ENCODE results near the gene HMGCL. TPM values are rescaled to one million over a fixed set of nuclear protein-coding genes. Genes with fewer than 3 reads are reported as not detected.

HMGCL gene
- total and polyA plus RNA-seq, 2 donors from 2014 or later, result 51.5 to 205 TPM

DNA sequence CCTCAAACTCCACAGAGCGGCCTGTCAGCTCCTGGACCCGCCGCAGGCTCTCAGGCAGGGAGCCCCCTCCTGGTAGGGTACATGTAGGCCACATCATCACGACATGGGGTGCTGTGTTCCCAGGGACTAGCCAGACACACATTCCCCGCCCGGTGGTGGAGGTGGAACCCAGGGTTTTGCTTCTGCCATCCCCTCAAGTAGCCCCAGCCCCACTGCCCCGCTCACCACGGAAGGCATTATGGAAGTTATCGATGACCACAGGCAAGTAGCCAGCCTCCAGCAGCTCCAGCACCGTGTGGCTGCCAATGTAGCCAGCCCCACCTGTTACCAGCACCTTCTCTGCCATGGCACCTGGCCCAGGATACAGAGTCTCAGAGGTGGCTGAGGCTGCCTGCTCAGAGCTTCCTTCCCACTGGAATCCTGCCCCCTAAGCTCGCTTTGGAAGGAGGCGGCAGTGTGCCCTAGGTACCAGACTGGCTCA, 26.5 kb downstream of the HMGCL start:
- peaks cover 0 to 14% (median 3%) of the 10 kb centered on the region in 3 donors for H3K36me3 ChIP-seq (ENCODE audit: control insufficient read depth in 2 of 3, insufficient read depth in 3 of 3, low read length in 3 of 3)
- no peaks in the 10 kb centered on the region for H3K9me3 ChIP-seq (ENCODE audit: control insufficient read depth in 2 of 3, insufficient read depth in 1 of 3, low read length in 3 of 3)
- no peak for FAIRE-seq
- H3K27ac ChIP-seq (ENCODE audit: low read depth in 2 of 2, low read length in 2 of 2), result peak overlapping the region; percentile 95 to 96
- peak overlapping the region in 1 of 3 donors; percentile 38 for H3K9ac ChIP-seq (ENCODE audit: low read length in 3 of 3)
- intact Hi-C loops (cut with DNase I), result no loop called here
- H3K4me1 ChIP-seq (ENCODE audit: control insufficient read depth in 2 of 3, insufficient read depth in 2 of 3, low read depth in 1 of 3, low read length in 3 of 3), result peaks cover 0 to 27% (median 14%) of the 10 kb centered on the region in 3 donors
- H3K4me3 ChIP-seq (ENCODE audit: low read length in 3 of 3), result peak overlapping the region in 2 of 3 donors; percentile 76 to 87
- no peak for TF ChIP-seq CTCF (IDR thresholded peaks at IDR 0.05; ENCODE audit: borderline replicate concordance, extremely low read depth, insufficient read depth)
- no peaks in the 10 kb centered on the region for H3K27me3 ChIP-seq (ENCODE audit: control insufficient read depth, insufficient read depth, low read length)
- peak in 2 of 5 donors; percentile 57 to 76 for DNase-seq

- Histone ChIP-seq H3K4me3 (ENCODE audit: low read length in 3 of 3) (no peak overlapping the region), H3K4me1 (ENCODE audit: control insufficient read depth in 2 of 3, insufficient read depth in 2 of 3, low read depth in 1 of 3, low read length in 3 of 3) (peaks cover 0 to 33% (median 14%) of the 10 kb centered on the region in 3 donors), H3K27ac (ENCODE audit: low read depth in 2 of 2, low read length in 2 of 2) (peak overlapping the region in 1 of 2 donors; percentile 45), H3K36me3 (ENCODE audit: control insufficient read depth in 2 of 3, insufficient read depth in 3 of 3, low read length in 3 of 3) (peaks cover 0 to 14% (median 3%) of the 10 kb centered on the region in 3 donors), H3K27me3 (ENCODE audit: control insufficient read depth, insufficient read depth, low read length) (no peaks in the 10 kb centered on the region), H3K9ac (ENCODE audit: low read length in 3 of 3) (peak overlapping the region in 1 of 3 donors; percentile 56), H3K9me3 (ENCODE audit: control insufficient read depth in 2 of 3, insufficient read depth in 1 of 3, low read length in 3 of 3) (no peaks in the 10 kb centered on the region)
- peak in 1 of 5 donors; percentile 57 for DNase-seq
- no peak for FAIRE-seq
- no peak for TF ChIP-seq CTCF (IDR thresholded peaks at IDR 0.05; ENCODE audit: borderline replicate concordance, extremely low read depth, insufficient read depth)
- intact Hi-C loops (cut with DNase I), result no loop called here
Observed at GRCh38 chr1:23797478-23798448, 27.5 kb downstream of the HMGCL start.

DNA sequence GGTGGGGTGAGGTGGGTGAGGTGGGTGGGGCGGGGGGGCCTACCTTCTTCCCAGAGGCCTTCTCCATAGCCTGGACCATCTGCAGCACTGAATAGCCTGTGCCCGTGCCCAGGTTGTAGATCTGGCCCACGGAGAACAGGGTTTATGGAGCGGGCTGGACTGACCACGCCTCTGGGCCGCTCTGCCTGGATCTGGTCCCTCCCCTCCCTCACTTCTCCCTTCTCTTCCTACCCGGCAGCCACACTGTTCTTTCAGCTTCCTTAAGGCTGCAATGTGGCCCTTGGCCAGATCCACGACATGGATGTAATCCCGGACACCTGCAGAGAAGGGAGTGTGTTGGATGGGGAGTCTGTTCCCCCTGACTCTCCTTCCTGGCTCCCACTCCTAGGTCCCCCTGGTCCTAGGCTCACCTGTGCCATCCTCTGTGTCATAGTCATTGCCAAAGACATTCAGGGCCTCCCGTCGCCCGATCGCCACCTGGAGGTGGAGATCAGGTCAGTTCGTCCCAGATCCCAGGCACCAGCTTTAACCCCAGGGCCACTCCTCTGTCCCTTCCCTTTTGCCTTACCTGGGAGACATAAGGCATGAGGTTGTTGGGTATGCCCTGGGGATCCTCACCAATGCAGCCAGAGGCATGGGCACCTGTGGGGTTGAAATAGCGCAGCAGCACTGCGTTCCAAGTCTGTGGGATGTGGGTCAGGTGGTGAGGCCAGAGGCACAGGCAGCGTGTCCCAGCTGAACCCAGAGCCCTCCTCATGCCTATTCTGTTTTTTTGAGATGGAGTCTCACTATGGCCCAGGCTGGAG, 28.6 kb downstream of the HMGCL start:
- Histone ChIP-seq H3K36me3 (ENCODE audit: control insufficient read depth in 2 of 3, insufficient read depth in 3 of 3, low read length in 3 of 3) (peaks cover 0 to 9% (median 2%) of the 10 kb centered on the region in 3 donors), H3K9ac (ENCODE audit: low read length in 3 of 3) (peak overlapping the region in 1 of 3 donors; percentile 7), H3K9me3 (ENCODE audit: control insufficient read depth in 2 of 3, insufficient read depth in 1 of 3, low read length in 3 of 3) (no peaks in the 10 kb centered on the region), H3K4me1 (ENCODE audit: control insufficient read depth in 2 of 3, insufficient read depth in 2 of 3, low read depth in 1 of 3, low read length in 3 of 3) (peaks cover 0 to 43% (median 10%) of the 10 kb centered on the region in 3 donors), H3K4me3 (ENCODE audit: low read length in 3 of 3) (no peak overlapping the region), H3K27me3 (ENCODE audit: control insufficient read depth, insufficient read depth, low read length) (no peaks in the 10 kb centered on the region), H3K27ac (ENCODE audit: low read depth in 2 of 2, low read length in 2 of 2) (peak overlapping the region in 1 of 2 donors; percentile 47)
- TF ChIP-seq CTCF (IDR thresholded peaks at IDR 0.05; ENCODE audit: borderline replicate concordance, extremely low read depth, insufficient read depth), result no peak
- DNase-seq (no peak), FAIRE-seq (no peak)
- intact Hi-C loops (cut with DNase I), result no loop called here
